GM12891 (cell line): ENCODE results near the gene HYAL2.
"Not testable (repeated sequence)": the region's sequence is repeated elsewhere in the genome, so short reads cannot be mapped to it uniquely, and the experiment has no call there.

ENCODE experiments used
- DNase-seq: peaks from one replicate; pipeline ENCODE4 v3.0.0; 2011; ENCODE audit warnings: low spot score; ENCODE audit not compliant: insufficient read length
- FAIRE-seq: peaks from 2 replicates; lab custom pipeline; 2011; peaks lifted over from hg19 to GRCh38; lab: Jason Lieb, UNC
- PAX5 ChIP-seq: IDR thresholded peaks from 2 replicates; pipeline ENCODE4 v1.6.1; 2011; ENCODE audit warnings: low read length, moderate library complexity, mild to moderate bottlenecking; ENCODE audit not compliant: insufficient read depth, severe bottlenecking
- POLR2A ChIP-seq: IDR thresholded peaks from 2 replicates; pipeline ENCODE4 v1.6.1; 2011; ENCODE audit warnings: low read depth, low read length, control low read depth
- POLR2AphosphoS5 ChIP-seq: IDR thresholded peaks from 2 replicates; pipeline ENCODE4 v1.6.1; 2011; ENCODE audit warnings: low read depth, low read length, control low read depth
- POU2F2 ChIP-seq: IDR thresholded peaks from 2 replicates; pipeline ENCODE4 v1.6.1; 2011; ENCODE audit warnings: low read depth, mild to moderate bottlenecking, control low read depth, low read length, moderate library complexity
- SPI1 ChIP-seq: IDR thresholded peaks from 2 replicates; pipeline ENCODE4 v1.6.1; 2011; ENCODE audit warnings: low read depth, low read length, control low read depth
- TAF1 ChIP-seq: IDR thresholded peaks from 2 replicates; pipeline ENCODE4 v1.6.1; 2011; ENCODE audit warnings: low read depth, low read length, control low read depth

The HYAL2 gene

GRCh38 chr3:50316657-50317242 is 5.8 kb downstream of the HYAL2 start:
- DNase-seq, result no peak
- FAIRE-seq, result no peak
- TF ChIP-seq TAF1, result no peak
- TF ChIP-seq POLR2A, result no peak
- TF ChIP-seq POLR2AphosphoS5, result no peak
- no peak for TF ChIP-seq PAX5
- no peak for TF ChIP-seq SPI1
- no peak for TF ChIP-seq POU2F2

- FAIRE-seq, result no peak
- no peak for TF ChIP-seq TAF1
- no peak for TF ChIP-seq SPI1
- no peak for TF ChIP-seq PAX5
- TF ChIP-seq POLR2A, result no peak
- no peak for TF ChIP-seq POU2F2
- no peak for TF ChIP-seq POLR2AphosphoS5
- DNase-seq, result no peak
These were observed 7.7 kb downstream of the HYAL2 start for GRCh38 chr3:50314816-50315215.

GRCh38 chr3:50314342-50314741 is 8.2 kb downstream of the HYAL2 start:
- no peak for TF ChIP-seq POU2F2
- TF ChIP-seq SPI1, result no peak
- TF ChIP-seq POLR2A, result no peak
- no peak for TF ChIP-seq PAX5
- DNase-seq (no peak), FAIRE-seq (no peak)

GRCh38 chr3:50312041-50312440 is 10.5 kb downstream of the HYAL2 start:
- DNase-seq, FAIRE-seq: not testable (repeated sequence)

- DNase-seq (no peak), FAIRE-seq (peak; percentile 28)
- TF ChIP-seq POU2F2 (no peak), TAF1 (no peak), SPI1 (no peak), PAX5 (no peak)
These were observed 17.9 kb downstream of the HYAL2 start for GRCh38 chr3:50304601-50305000.

GRCh38 chr3:50303013-50303815 is 19.3 kb downstream of the HYAL2 start, which contains the start of gene HYAL1:
Gene HYAL1 (minus strand): TSS chr3:50303574. CDS start chr3:50302956, 618 bp downstream.
- FAIRE-seq (no peak), DNase-seq (no peak)

GRCh38 chr3:50302095-50303012 is 20.2 kb downstream of the HYAL2 start:
- TF ChIP-seq POU2F2 (no peak), PAX5 (no peak), POLR2A (no peak), SPI1 (no peak), TAF1 (no peak), POLR2AphosphoS5 (no peak)
- DNase-seq (no peak), FAIRE-seq (no peak)

More at GRCh38 chr3:50303013-50303815, 19.3 kb downstream of the HYAL2 start, which contains the start of gene HYAL1:
- no peak for TF ChIP-seq POLR2A
- no peak for TF ChIP-seq PAX5
- TF ChIP-seq TAF1, result no peak

- TF ChIP-seq POLR2AphosphoS5 (no peak), PAX5 (no peak), POU2F2 (no peak), TAF1 (no peak), POLR2A (no peak), SPI1 (no peak)
- no peak for FAIRE-seq
These were observed 21.8 kb downstream of the HYAL2 start for GRCh38 chr3:50300681-50301254.

More at GRCh38 chr3:50300681-50301254, 21.8 kb downstream of the HYAL2 start:
- DNase-seq, result no peak
